Activated CD8-positive, alpha-beta memory T cell treated with anti-CD3 and anti-CD28 coated beads, Interleukin-2, amount 10 ng/mL, durations not matched to agents 7 days and 5 days (primary cell): ENCODE data around the gene E2F6. TPM values are rescaled to one million over a fixed set of nuclear protein-coding genes. Genes with fewer than 3 reads are reported as not detected.

Experiments
- ATAC-seq: fragments of 150-1000 bp; cut with Tn5 transposase; one replicate; pipeline ENCODE4 v1.10.0; 2021; ENCODE audit warnings: moderate library complexity
- CTCF ChIA-PET: fragments of 350-600 bp; sonication (Branson Sonifier 250); formaldehyde crosslinking; loops from one replicate; lab custom pipeline; 2021; ENCODE audit warnings: antibody characterized with exemption; lab: Charles Lee
- DNase-seq: peaks from one replicate; pipeline ENCODE4 v3.0.0-alpha.2; 2020
- H3K27ac Mint-ChIP-seq: one replicate; pipeline ENCODE4 v1.8.0; 2021; ENCODE audit warnings: mild to moderate bottlenecking, mixed read lengths
- H3K27me3 Mint-ChIP-seq: one replicate; pipeline ENCODE4 v1.8.0; 2021; ENCODE audit warnings: mixed read lengths
- H3K36me3 Mint-ChIP-seq: one replicate; pipeline ENCODE4 v1.8.0; 2021; ENCODE audit warnings: mild to moderate bottlenecking, mixed read lengths
- H3K4me1 Mint-ChIP-seq: one replicate; pipeline ENCODE4 v1.8.0; 2021; ENCODE audit warnings: mixed read lengths
- H3K4me3 Mint-ChIP-seq: one replicate; pipeline ENCODE4 v1.8.0; 2021; ENCODE audit warnings: mild to moderate bottlenecking, moderate library complexity, mixed read lengths
- H3K9me3 Mint-ChIP-seq: one replicate; pipeline ENCODE4 v1.8.0; 2022; ENCODE audit warnings: low read depth, mixed read lengths
- total RNA-seq, 2 experiments: library from RNA; stranded (reverse); gene quantifications; one replicate each; pipeline ENCODE4 v1.2.3, GENCODE V29; 2021

The E2F6 gene, protein sequence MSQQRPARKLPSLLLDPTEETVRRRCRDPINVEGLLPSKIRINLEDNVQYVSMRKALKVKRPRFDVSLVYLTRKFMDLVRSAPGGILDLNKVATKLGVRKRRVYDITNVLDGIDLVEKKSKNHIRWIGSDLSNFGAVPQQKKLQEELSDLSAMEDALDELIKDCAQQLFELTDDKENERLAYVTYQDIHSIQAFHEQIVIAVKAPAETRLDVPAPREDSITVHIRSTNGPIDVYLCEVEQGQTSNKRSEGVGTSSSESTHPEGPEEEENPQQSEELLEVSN
- total RNA-seq = 10 to 100 TPM in 1 of 2 experiments, 1 to 10 TPM in 1; 7.5 to 11.8 TPM

DNA sequence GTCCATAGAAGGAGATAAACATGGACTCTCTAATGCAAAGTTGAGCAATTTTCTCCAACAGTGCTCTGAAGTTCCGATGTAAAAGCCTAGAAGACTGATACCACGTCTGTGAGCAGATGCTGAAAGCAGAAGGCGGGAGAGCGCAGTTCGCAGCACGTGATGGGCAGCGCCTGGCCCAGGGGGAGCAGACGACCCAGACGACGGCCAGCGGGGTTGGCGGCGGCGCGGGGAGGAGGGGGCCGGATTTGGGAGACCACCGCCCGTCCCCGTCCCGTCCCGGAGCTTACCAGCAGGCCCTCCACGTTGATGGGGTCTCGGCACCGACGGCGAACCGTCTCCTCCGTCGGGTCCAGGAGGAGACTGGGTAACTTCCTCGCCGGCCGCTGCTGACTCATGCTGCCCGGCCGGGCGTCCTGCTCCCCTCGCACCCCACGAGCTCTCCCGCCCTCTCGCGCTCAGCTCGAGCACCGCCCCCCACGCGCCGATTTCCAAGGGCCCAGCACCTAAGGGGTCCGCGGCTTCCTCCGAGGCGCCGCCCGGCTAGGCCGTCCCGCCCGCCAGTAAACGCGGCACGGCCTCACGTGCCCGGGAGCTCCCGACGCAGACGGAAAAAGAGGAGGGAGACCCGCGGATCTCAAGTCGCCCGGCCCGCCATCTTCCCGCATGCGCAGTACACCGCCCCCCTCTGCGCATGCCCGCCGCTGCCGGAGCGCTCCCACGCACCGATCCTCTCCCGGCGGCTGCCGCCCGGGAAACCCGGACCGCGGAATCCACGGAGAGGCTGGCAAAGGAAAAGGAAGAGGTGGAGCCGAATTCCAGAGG is at the start of gene E2F6:
Gene E2F6 (minus strand): TSS at position 677 of the 822 bp plus-strand sequence. CDS start 282 bp downstream, at position 395.
- no peaks in the 10 kb centered on the region for H3K9me3 Mint-ChIP-seq
- H3K4me3 Mint-ChIP-seq = peak within 1 kb of the TSS; percentile 93
- peaks cover 27% of the 10 kb centered on the region for H3K4me1 Mint-ChIP-seq
- DNase-seq (peak; percentile 85), ATAC-seq (peak; percentile 93)
- peak within 1 kb of the TSS; percentile 82 for H3K27ac Mint-ChIP-seq
- peaks cover 12% of the 10 kb centered on the region for H3K36me3 Mint-ChIP-seq
- CTCF ChIA-PET = interaction anchor here (0.9 to 6.2 kb wide), 7 partner anchors 12 to 341 kb away, joined by 3 to 33 read pairs (median 13); a partner anchor contains a TSS
- no peaks in the 10 kb centered on the region for H3K27me3 Mint-ChIP-seq

- Mint-ChIP-seq H3K27me3 (peaks cover 16% of the 10 kb centered on the region), H3K27ac (no peak overlapping the region), H3K4me3 (no peak overlapping the region), H3K4me1 (no peaks in the 10 kb centered on the region), H3K36me3 (no peaks in the 10 kb centered on the region), H3K9me3 (no peaks in the 10 kb centered on the region)
- ATAC-seq = no peak
- no peak for DNase-seq
- CTCF ChIA-PET = no interaction called here
Measured at GRCh38 chr2:11515490-11515981, 49.6 kb upstream of the E2F6 start.

- H3K27me3 Mint-ChIP-seq = peaks cover 16% of the 10 kb centered on the region
- H3K27ac Mint-ChIP-seq = no peak overlapping the region
- DNase-seq (no peak), ATAC-seq (no peak)
- H3K4me3 Mint-ChIP-seq = no peak overlapping the region
- no peaks in the 10 kb centered on the region for H3K36me3 Mint-ChIP-seq
- H3K9me3 Mint-ChIP-seq = no peaks in the 10 kb centered on the region
- CTCF ChIA-PET = no interaction called here
- no peaks in the 10 kb centered on the region for H3K4me1 Mint-ChIP-seq
Measured at GRCh38 chr2:11514904-11515303, 48.9 kb upstream of the E2F6 start.

DNA sequence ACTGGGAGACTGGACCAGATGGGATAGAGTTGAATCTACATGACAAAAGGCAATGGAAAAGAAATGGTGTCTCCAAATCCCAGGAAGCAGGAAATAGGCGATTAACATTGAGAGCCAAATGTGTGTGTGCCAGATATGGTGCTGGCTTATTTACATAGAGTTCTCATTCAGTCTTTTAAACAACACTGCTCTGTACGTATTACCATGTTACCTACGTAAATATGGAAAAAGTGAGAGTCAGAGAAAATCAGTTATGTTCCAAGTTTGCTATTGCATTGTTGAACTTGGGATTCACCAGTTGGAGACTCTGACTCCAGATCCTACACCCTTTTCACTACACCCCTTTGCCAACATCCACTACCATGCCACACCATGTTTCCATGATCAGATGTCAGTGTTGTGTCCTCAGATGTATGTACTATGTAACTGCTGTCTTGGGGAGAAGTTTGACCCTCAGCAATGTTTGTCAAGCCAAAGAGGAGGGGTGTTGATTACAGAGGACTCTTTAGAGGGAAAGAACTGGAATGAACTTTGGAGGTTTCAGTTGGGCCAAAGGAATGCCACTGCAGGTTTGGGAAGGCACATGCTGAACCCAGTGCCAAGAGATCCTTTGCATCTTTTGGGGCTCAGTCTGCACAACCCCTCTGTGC is 48.2 kb upstream of the E2F6 start:
- no peak overlapping the region for H3K27ac Mint-ChIP-seq
- DNase-seq = no peak

GRCh38 chr2:11513319-11513718 is 47.4 kb upstream of the E2F6 start:
- H3K27me3 Mint-ChIP-seq = peaks cover 19% of the 10 kb centered on the region
- H3K27ac Mint-ChIP-seq = no peak overlapping the region
- CTCF ChIA-PET = interaction anchor here (1.0 kb wide), 1 partner anchor 13 kb away, joined by 3 read pairs; no protein-coding TSS in a partner anchor
- ATAC-seq (no peak), DNase-seq (no peak)
- H3K4me1 Mint-ChIP-seq = no peaks in the 10 kb centered on the region
- H3K36me3 Mint-ChIP-seq = no peaks in the 10 kb centered on the region
- no peak overlapping the region for H3K4me3 Mint-ChIP-seq
- no peaks in the 10 kb centered on the region for H3K9me3 Mint-ChIP-seq

More for the DNA sequence above, 48.2 kb upstream of the E2F6 start:
- no peak for ATAC-seq
- Mint-ChIP-seq H3K4me1 (no peaks in the 10 kb centered on the region), H3K27me3 (peaks cover 19% of the 10 kb centered on the region), H3K9me3 (no peaks in the 10 kb centered on the region), H3K4me3 (no peak overlapping the region), H3K36me3 (no peaks in the 10 kb centered on the region)
- CTCF ChIA-PET = no interaction called here

DNA sequence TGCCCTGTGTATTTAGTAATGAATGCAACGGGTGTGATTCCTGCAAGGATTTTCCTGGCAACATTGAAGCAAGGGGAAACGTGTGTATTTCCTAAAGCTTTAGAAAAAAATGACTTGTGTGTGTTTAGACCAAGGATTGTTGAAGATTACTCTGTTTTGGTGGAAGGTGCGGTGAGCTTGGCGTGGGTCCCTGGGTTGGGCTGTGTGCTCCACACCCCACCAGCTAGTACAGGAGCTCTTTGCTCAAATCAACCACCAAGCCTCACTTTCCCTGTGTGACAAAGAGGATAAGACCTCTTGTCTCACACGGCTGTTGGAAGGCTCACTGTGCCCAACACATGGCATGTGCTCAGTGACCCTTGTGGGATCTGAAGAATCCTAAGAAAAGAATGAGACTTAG is 46.5 kb upstream of the E2F6 start:
- Mint-ChIP-seq H3K4me1 (no peaks in the 10 kb centered on the region), H3K9me3 (no peaks in the 10 kb centered on the region), H3K27me3 (peaks cover 19% of the 10 kb centered on the region), H3K36me3 (no peaks in the 10 kb centered on the region), H3K27ac (no peak overlapping the region), H3K4me3 (no peak overlapping the region)
- no peak for ATAC-seq
- CTCF ChIA-PET = interaction anchor here (1.0 kb wide), 1 partner anchor 13 kb away, joined by 3 read pairs; no protein-coding TSS in a partner anchor
- DNase-seq = no peak

GRCh38 chr2:11509657-11510360 is 43.8 kb upstream of the E2F6 start:
- no peaks in the 10 kb centered on the region for H3K36me3 Mint-ChIP-seq
- peaks cover 11% of the 10 kb centered on the region for H3K4me1 Mint-ChIP-seq
- ATAC-seq (no peak), DNase-seq (no peak)
- H3K9me3 Mint-ChIP-seq = no peaks in the 10 kb centered on the region
- H3K27me3 Mint-ChIP-seq = peaks cover 16% of the 10 kb centered on the region
- H3K4me3 Mint-ChIP-seq = no peak overlapping the region
- H3K27ac Mint-ChIP-seq = no peak overlapping the region
- CTCF ChIA-PET = interaction anchor here (1.5 kb wide), 1 partner anchor 32 kb away, joined by 4 read pairs; no protein-coding TSS in a partner anchor

DNA sequence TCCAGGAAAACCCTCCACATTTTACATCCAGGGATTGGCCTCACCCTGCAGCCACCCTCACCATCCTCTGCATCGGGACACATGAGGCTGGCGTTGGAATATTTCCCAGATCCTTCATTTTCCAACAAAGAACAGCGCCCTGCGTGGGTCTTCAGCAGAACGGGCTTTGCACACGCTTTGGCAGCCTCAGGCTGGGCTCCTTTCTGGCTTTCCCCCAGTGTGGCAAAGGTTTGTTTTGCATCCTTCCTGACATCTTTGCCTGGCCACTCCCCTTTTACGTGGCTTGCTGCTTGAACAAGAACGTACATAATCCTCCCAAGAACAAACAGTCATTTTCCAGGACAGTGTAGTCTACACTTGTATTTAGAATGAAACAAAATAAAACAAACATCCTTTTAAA is 42.3 kb upstream of the E2F6 start:
- H3K27ac Mint-ChIP-seq = no peak overlapping the region
- DNase-seq = no peak
- ATAC-seq = no peak
- no peak overlapping the region for H3K4me3 Mint-ChIP-seq
- peaks cover 3% of the 10 kb centered on the region for H3K36me3 Mint-ChIP-seq
- peaks cover 4% of the 10 kb centered on the region for H3K9me3 Mint-ChIP-seq
- CTCF ChIA-PET = no interaction called here
- H3K27me3 Mint-ChIP-seq = peaks cover 10% of the 10 kb centered on the region
- H3K4me1 Mint-ChIP-seq = peaks cover 11% of the 10 kb centered on the region

DNA sequence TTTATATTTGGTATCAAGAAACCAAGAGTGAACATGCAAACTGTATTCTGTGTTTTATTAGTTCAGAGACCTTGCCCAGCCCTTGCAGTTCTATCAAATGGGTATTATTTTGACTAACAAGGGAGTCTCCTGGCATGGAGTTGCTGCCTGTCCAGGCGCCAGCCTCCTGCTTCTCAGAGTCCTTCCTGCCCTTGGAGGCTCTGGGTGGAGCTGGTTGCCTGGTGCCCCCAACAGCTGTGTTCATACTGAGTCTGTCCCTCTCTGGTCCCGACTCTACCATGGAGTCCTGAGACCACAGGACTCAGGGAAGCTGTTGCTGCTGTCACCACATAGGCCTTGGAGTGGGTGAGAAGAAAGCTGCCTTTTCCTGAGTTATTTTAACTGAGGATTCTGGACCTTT is 41.6 kb upstream of the E2F6 start:
- ATAC-seq (no peak), DNase-seq (no peak)
- no peak overlapping the region for H3K27ac Mint-ChIP-seq
- no peak overlapping the region for H3K4me3 Mint-ChIP-seq
- peaks cover 10% of the 10 kb centered on the region for H3K27me3 Mint-ChIP-seq
- CTCF ChIA-PET = interaction anchor here (0.9 kb wide), 1 partner anchor 76 kb away, joined by 4 read pairs; no protein-coding TSS in a partner anchor
- peaks cover 6% of the 10 kb centered on the region for H3K9me3 Mint-ChIP-seq
- H3K36me3 Mint-ChIP-seq = peaks cover 5% of the 10 kb centered on the region
- peaks cover 11% of the 10 kb centered on the region for H3K4me1 Mint-ChIP-seq

DNA sequence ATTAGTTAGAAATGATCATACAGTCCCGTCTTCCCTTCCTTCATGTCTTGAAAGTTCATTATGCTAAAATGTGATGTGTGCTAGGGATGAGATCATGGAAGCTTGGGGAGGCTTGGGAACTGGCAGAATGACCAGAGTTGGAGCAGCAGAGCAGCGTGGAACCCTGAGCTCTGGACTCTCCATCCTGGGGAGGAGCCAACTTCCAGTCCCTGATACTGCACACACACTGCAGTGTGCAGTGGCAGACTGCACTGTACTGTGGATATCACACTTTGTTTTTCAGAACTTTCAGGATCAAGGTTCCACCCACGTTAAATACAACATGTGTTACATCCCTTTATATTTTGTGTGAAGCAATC is 40.6 kb upstream of the E2F6 start:
- H3K36me3 Mint-ChIP-seq = peaks cover 5% of the 10 kb centered on the region
- no peak overlapping the region for H3K27ac Mint-ChIP-seq
- peaks cover 11% of the 10 kb centered on the region for H3K4me1 Mint-ChIP-seq
- H3K4me3 Mint-ChIP-seq = no peak overlapping the region
- DNase-seq (no peak), ATAC-seq (no peak)
- peaks cover 6% of the 10 kb centered on the region for H3K9me3 Mint-ChIP-seq
- CTCF ChIA-PET = no interaction called here
- H3K27me3 Mint-ChIP-seq = peaks cover 7% of the 10 kb centered on the region

DNA sequence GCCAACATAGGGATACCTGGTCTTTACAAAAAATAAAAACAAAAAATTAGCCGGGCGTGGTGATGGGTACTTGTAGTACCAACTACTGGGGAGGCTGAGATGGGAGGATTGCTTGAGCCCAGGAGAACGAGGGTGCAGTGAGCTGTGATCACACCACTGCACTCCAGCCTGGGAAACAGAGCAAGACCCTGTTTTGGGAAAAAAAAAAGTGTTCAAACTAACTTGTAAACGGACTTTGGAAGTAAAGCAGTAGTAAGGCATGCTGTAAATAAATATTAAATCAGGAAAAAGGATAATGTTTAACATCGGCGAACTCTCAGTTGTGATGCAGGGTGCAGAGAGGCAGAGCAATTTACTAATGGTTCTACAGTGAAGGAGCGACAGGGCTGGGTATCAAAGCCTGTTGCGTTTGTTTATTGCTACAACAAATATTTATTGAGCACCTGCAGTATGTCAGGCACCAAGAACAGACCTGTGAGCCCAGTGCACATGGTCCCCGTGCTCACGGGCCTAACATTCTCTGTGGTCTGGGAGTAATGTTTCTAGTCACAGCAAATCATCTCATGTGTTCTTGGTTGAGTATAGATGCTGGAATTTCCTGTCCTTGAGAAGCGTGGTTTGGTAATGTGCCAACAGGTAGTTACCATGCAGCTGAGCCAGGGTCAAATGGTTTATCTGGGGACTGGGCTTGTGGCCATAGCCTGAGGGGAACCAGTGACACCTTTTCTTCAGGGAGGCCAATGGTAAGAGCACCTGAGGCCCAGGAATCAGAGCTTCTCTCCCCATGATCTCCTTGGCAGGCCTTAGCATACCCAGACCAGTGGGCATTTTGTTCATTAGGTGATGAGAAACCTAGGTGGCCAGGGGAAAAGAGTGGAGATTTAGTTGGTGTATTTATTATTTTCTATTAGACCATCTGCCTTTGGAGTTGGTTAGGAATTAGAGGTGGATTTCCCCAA is 40.0 kb upstream of the E2F6 start:
- H3K36me3 Mint-ChIP-seq = peaks cover 5% of the 10 kb centered on the region
- DNase-seq (no peak), ATAC-seq (no peak)
- no peak overlapping the region for H3K4me3 Mint-ChIP-seq
- peaks cover 17% of the 10 kb centered on the region for H3K4me1 Mint-ChIP-seq
- no peak overlapping the region for H3K27ac Mint-ChIP-seq
- H3K9me3 Mint-ChIP-seq = peaks cover 6% of the 10 kb centered on the region
- peaks cover 3% of the 10 kb centered on the region for H3K27me3 Mint-ChIP-seq
- CTCF ChIA-PET = no interaction called here

- CTCF ChIA-PET = no interaction called here
- Mint-ChIP-seq H3K4me1 (peaks cover 35% of the 10 kb centered on the region), H3K27me3 (no peaks in the 10 kb centered on the region), H3K36me3 (peaks cover 5% of the 10 kb centered on the region), H3K27ac (no peak overlapping the region), H3K9me3 (peaks cover 6% of the 10 kb centered on the region), H3K4me3 (no peak overlapping the region)
- DNase-seq = no peak
- no peak for ATAC-seq
Measured at GRCh38 chr2:11503354-11503927, 37.5 kb upstream of the E2F6 start.
